ENCODE measurements around the gene PRRG2. TPM values are rescaled to one million over a fixed set of nuclear protein-coding genes. Genes with fewer than 3 reads are reported as not detected.

The PRRG2 gene
- total and polyA plus RNA-seq, 10 of the 15 experiments (the other 5 are each of a cell fraction or from before 2014, with no cell fraction given), result 0.09 to 2.1 (median 0.86) TPM

- TF ChIP-seq EP300 (IDR thresholded peaks at IDR 0.05; ENCODE audit: borderline replicate concordance in 1 of 2, control insufficient read depth in 1 of 2, low read depth in 2 of 2, low read length in 2 of 2) (no peak), SUPT20H (IDR thresholded peaks at IDR 0.05; ENCODE audit: borderline replicate concordance, control insufficient read depth, low read depth, low read length) (no peak), MEF2A (IDR thresholded peaks at IDR 0.05; ENCODE audit: insufficient read depth, low read depth, low read length) (0 out of 2 replicates have a peak, but pooled peaks have one; percentile 16), SUZ12 (IDR thresholded peaks at IDR 0.05; ENCODE audit: unreplicated experiment) (no peak), ASH2L (IDR thresholded peaks at IDR 0.05; ENCODE audit: borderline replicate concordance, low read depth) (no peak), CBX5 (IDR thresholded peaks at IDR 0.05; ENCODE audit: low read depth) (no peak), ZNF207 (IDR thresholded peaks at IDR 0.05; ENCODE audit: borderline replicate concordance) (0 out of 2 replicates have a peak, but pooled peaks have one; percentile 42), DPF2 (IDR thresholded peaks at IDR 0.05) (peak; percentile 31; the same call in 1 of the 2 replicates), HSF1 (IDR thresholded peaks at IDR 0.05; ENCODE audit: low read depth, low read length) (no peak), SMC3 (IDR thresholded peaks at IDR 0.05; ENCODE audit: borderline replicate concordance, low read length) (no peak), POLR2AphosphoS2 (IDR thresholded peaks at IDR 0.05; ENCODE audit: low read depth, low read length) (peak; percentile 79), ATF7 (IDR thresholded peaks at IDR 0.05; ENCODE audit: low read depth) (no peak)
Measured at GRCh38 chr19:49640113-49640898, 59.2 kb downstream of the PRRG2 start, which contains the start of gene RRAS (continued).

Small RNA genes within 50 kb of the gene (small RNA-seq; reads per million reads assigned to genes)
- not detected for gene RF00019

Other genes starting within 250 kb of the PRRG2 start
Only the 7 nearest of the 27 such genes appear.
- 0.51 TPM in 1 of 2 replicates, not detected in the other for gene FCGRT, start 68.7 kb upstream of the PRRG2 start, total RNA-seq (2014; rRNA removed)
- gene FCGRT, start 68.7 kb upstream of the PRRG2 start, total RNA-seq (2014; rRNA removed; fragmentation: Illumina TruSeq; extraction: Trizol), result not detected in 2 replicates
- 0.56 and 2.4 TPM in 2 replicates for gene FCGRT, start 68.7 kb upstream of the PRRG2 start, total RNA-seq (2021)
- 0.78 and 0.81 TPM in 2 replicates for gene FCGRT, start 68.7 kb upstream of the PRRG2 start, polyA plus RNA-seq (2011; rRNA removed)
- 0.19 TPM in 1 of 2 replicates, not detected in the other for gene FCGRT, start 68.7 kb upstream of the PRRG2 start, polyA plus RNA-seq (2014; fragmentation: Illumina TruSeq; extraction: Trizol)
- gene FCGRT, start 68.7 kb upstream of the PRRG2 start, polyA plus RNA-seq (2014; fragmentation: Nextera tagmentation; extraction: Ambion mirVana), result under 1 TPM in 1 of 2 experiments, not detected in 1; 0.18 TPM
- gene FCGRT, start 68.7 kb upstream of the PRRG2 start, polyA plus RNA-seq (2014; rRNA removed), result 0.29 and 0.49 TPM in 2 replicates
- under 1 TPM; 0.11 to 0.43 TPM for gene FCGRT, start 68.7 kb upstream of the PRRG2 start, polyA plus RNA-seq (2016; fragmentation: Nextera tagmentation; extraction: Ambion mirVana)
- gene RCN3, start 53.3 kb upstream of the PRRG2 start, total RNA-seq (2014; rRNA removed), result not detected in 2 replicates
- 0.32 and 0.49 TPM in 2 replicates for gene RCN3, start 53.3 kb upstream of the PRRG2 start, total RNA-seq (2014; rRNA removed; fragmentation: Illumina TruSeq; extraction: Trizol)
- gene RCN3, start 53.3 kb upstream of the PRRG2 start, total RNA-seq (2021), result 0.27 and 0.38 TPM in 2 replicates
- 0.12 TPM in 1 of 2 replicates, not detected in the other for gene RCN3, start 53.3 kb upstream of the PRRG2 start, polyA plus RNA-seq (2011; rRNA removed)
- 0.21 TPM in 1 of 2 replicates, not detected in the other for gene RCN3, start 53.3 kb upstream of the PRRG2 start, polyA plus RNA-seq (2014; fragmentation: Illumina TruSeq; extraction: Trizol)
- not detected for gene RCN3, start 53.3 kb upstream of the PRRG2 start, polyA plus RNA-seq (2014; fragmentation: Nextera tagmentation; extraction: Ambion mirVana)
- gene RCN3, start 53.3 kb upstream of the PRRG2 start, polyA plus RNA-seq (2014; rRNA removed), result 0.96 and 1.7 TPM in 2 replicates
- gene RCN3, start 53.3 kb upstream of the PRRG2 start, polyA plus RNA-seq (2016; fragmentation: Nextera tagmentation; extraction: Ambion mirVana), result under 1 TPM; 0.49 to 0.99 TPM
- 68.6 and 75.3 TPM in 2 replicates for gene NOSIP, start 760 bp upstream of the PRRG2 start, total RNA-seq (2014; rRNA removed)
- gene NOSIP, start 760 bp upstream of the PRRG2 start, total RNA-seq (2014; rRNA removed; fragmentation: Illumina TruSeq; extraction: Trizol), result 34.2 and 38.6 TPM in 2 replicates
- gene NOSIP, start 760 bp upstream of the PRRG2 start, total RNA-seq (2021), result 51.8 and 55.0 TPM in 2 replicates
- gene NOSIP, start 760 bp upstream of the PRRG2 start, polyA plus RNA-seq (2011; rRNA removed), result 25.0 and 45.1 TPM in 2 replicates
- gene NOSIP, start 760 bp upstream of the PRRG2 start, polyA plus RNA-seq (2014; fragmentation: Illumina TruSeq; extraction: Trizol), result 12.4 and 27.9 TPM in 2 replicates
- 10 to 100 TPM in 1 of 2 experiments, 1 to 10 TPM in 1; 7.2 to 20.1 TPM for gene NOSIP, start 760 bp upstream of the PRRG2 start, polyA plus RNA-seq (2014; fragmentation: Nextera tagmentation; extraction: Ambion mirVana)
- gene NOSIP, start 760 bp upstream of the PRRG2 start, polyA plus RNA-seq (2014; rRNA removed), result 65.5 and 70.6 TPM in 2 replicates
- gene NOSIP, start 760 bp upstream of the PRRG2 start, polyA plus RNA-seq (2016; fragmentation: Nextera tagmentation; extraction: Ambion mirVana), result 10 to 100 TPM; 75.8 to 85.5 TPM
- 1.5 and 1.8 TPM in 2 replicates for gene PRR12, start 9.9 kb downstream of the PRRG2 start, total RNA-seq (2014; rRNA removed)
- 0.83 and 0.94 TPM in 2 replicates for gene PRR12, start 9.9 kb downstream of the PRRG2 start, total RNA-seq (2014; rRNA removed; fragmentation: Illumina TruSeq; extraction: Trizol)
- 22.7 and 25.3 TPM in 2 replicates for gene PRR12, start 9.9 kb downstream of the PRRG2 start, total RNA-seq (2021)
- 0.13 and 0.30 TPM in 2 replicates for gene PRR12, start 9.9 kb downstream of the PRRG2 start, polyA plus RNA-seq (2011; rRNA removed)
- 0.78 and 2.6 TPM in 2 replicates for gene PRR12, start 9.9 kb downstream of the PRRG2 start, polyA plus RNA-seq (2014; fragmentation: Illumina TruSeq; extraction: Trizol)
- under 1 TPM; 0.02 to 0.11 TPM for gene PRR12, start 9.9 kb downstream of the PRRG2 start, polyA plus RNA-seq (2014; fragmentation: Nextera tagmentation; extraction: Ambion mirVana)
- 5.4 and 8.5 TPM in 2 replicates for gene PRR12, start 9.9 kb downstream of the PRRG2 start, polyA plus RNA-seq (2014; rRNA removed)
- gene PRR12, start 9.9 kb downstream of the PRRG2 start, polyA plus RNA-seq (2016; fragmentation: Nextera tagmentation; extraction: Ambion mirVana), result 1 to 10 TPM; 1.5 to 1.8 TPM
- 1.0 and 1.8 TPM in 2 replicates for gene RRAS, start 58.8 kb downstream of the PRRG2 start, total RNA-seq (2014; rRNA removed)
- gene RRAS, start 58.8 kb downstream of the PRRG2 start, total RNA-seq (2014; rRNA removed; fragmentation: Illumina TruSeq; extraction: Trizol), result 1.1 TPM in 2 replicates
- gene RRAS, start 58.8 kb downstream of the PRRG2 start, total RNA-seq (2021), result 1.3 and 1.8 TPM in 2 replicates
- 2.3 and 4.1 TPM in 2 replicates for gene RRAS, start 58.8 kb downstream of the PRRG2 start, polyA plus RNA-seq (2011; rRNA removed)
- gene RRAS, start 58.8 kb downstream of the PRRG2 start, polyA plus RNA-seq (2014; fragmentation: Illumina TruSeq; extraction: Trizol), result 1.1 TPM in 1 of 2 replicates, not detected in the other
- under 1 TPM; 0.24 to 0.29 TPM for gene RRAS, start 58.8 kb downstream of the PRRG2 start, polyA plus RNA-seq (2014; fragmentation: Nextera tagmentation; extraction: Ambion mirVana)
- 4.0 and 5.8 TPM in 2 replicates for gene RRAS, start 58.8 kb downstream of the PRRG2 start, polyA plus RNA-seq (2014; rRNA removed)
- gene RRAS, start 58.8 kb downstream of the PRRG2 start, polyA plus RNA-seq (2016; fragmentation: Nextera tagmentation; extraction: Ambion mirVana), result 1 to 10 TPM; 1.9 to 2.2 TPM
- gene SCAF1, start 60.9 kb downstream of the PRRG2 start, total RNA-seq (2014; rRNA removed), result 5.7 and 6.4 TPM in 2 replicates
- 2.5 and 3.5 TPM in 2 replicates for gene SCAF1, start 60.9 kb downstream of the PRRG2 start, total RNA-seq (2014; rRNA removed; fragmentation: Illumina TruSeq; extraction: Trizol)
- 66.9 and 77.0 TPM in 2 replicates for gene SCAF1, start 60.9 kb downstream of the PRRG2 start, total RNA-seq (2021)
- gene SCAF1, start 60.9 kb downstream of the PRRG2 start, polyA plus RNA-seq (2011; rRNA removed), result 1.3 and 2.1 TPM in 2 replicates
- 0.40 and 4.2 TPM in 2 replicates for gene SCAF1, start 60.9 kb downstream of the PRRG2 start, polyA plus RNA-seq (2014; fragmentation: Illumina TruSeq; extraction: Trizol)
- gene SCAF1, start 60.9 kb downstream of the PRRG2 start, polyA plus RNA-seq (2014; fragmentation: Nextera tagmentation; extraction: Ambion mirVana), result under 1 TPM; 0.18 to 0.24 TPM
- gene SCAF1, start 60.9 kb downstream of the PRRG2 start, polyA plus RNA-seq (2014; rRNA removed), result 12.2 and 18.5 TPM in 2 replicates
- 1 to 10 TPM; 7.1 to 9.3 TPM for gene SCAF1, start 60.9 kb downstream of the PRRG2 start, polyA plus RNA-seq (2016; fragmentation: Nextera tagmentation; extraction: Ambion mirVana)
- 82.7 and 87.4 TPM in 2 replicates for gene IRF3, start 84.5 kb downstream of the PRRG2 start, total RNA-seq (2014; rRNA removed)
- gene IRF3, start 84.5 kb downstream of the PRRG2 start, total RNA-seq (2014; rRNA removed; fragmentation: Illumina TruSeq; extraction: Trizol), result 39.2 and 41.7 TPM in 2 replicates
- 93.8 and 110 TPM in 2 replicates for gene IRF3, start 84.5 kb downstream of the PRRG2 start, total RNA-seq (2021)
- 39.9 and 68.7 TPM in 2 replicates for gene IRF3, start 84.5 kb downstream of the PRRG2 start, polyA plus RNA-seq (2011; rRNA removed)
- 25.2 and 83.2 TPM in 2 replicates for gene IRF3, start 84.5 kb downstream of the PRRG2 start, polyA plus RNA-seq (2014; fragmentation: Illumina TruSeq; extraction: Trizol)
- 10 to 100 TPM in 1 of 2 experiments, 1 to 10 TPM in 1; 5.5 to 17.2 TPM for gene IRF3, start 84.5 kb downstream of the PRRG2 start, polyA plus RNA-seq (2014; fragmentation: Nextera tagmentation; extraction: Ambion mirVana)
- gene IRF3, start 84.5 kb downstream of the PRRG2 start, polyA plus RNA-seq (2014; rRNA removed), result 109 and 140 TPM in 2 replicates
- 10 to 100 TPM; 51.1 to 58.1 TPM for gene IRF3, start 84.5 kb downstream of the PRRG2 start, polyA plus RNA-seq (2016; fragmentation: Nextera tagmentation; extraction: Ambion mirVana)